Measurements from ENCODE around the gene TMC7.

TMC7 gene

DNA sequence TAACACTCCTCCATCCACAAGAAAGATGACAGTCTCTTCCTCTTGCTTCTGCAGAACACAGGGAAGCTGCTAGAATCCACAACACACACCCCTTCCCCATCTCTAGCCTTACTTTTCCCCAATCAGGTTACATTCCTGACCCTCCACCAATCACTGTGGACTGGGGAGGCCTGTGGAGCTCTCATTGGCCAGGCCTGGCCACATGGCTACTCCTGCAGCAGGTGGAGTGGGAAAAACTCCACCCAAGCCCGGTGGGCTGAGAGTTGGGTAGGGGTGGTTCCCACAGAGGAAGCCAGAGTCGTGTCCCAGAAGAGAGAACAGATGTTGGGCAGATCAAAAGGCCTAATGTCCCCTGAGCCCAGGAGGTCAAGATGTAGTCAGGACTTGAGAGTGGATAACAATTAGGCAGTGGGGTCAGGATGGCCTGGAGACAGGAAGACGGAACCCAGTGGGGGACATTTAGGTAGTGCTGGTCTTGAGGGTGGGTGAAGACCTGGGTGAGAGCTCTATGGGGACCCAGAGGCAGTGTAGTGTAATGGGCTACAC lies 105.7 kb downstream of the TMC7 start:
- DNase-seq (ENCODE audit: low read depth) = no peak

DNA sequence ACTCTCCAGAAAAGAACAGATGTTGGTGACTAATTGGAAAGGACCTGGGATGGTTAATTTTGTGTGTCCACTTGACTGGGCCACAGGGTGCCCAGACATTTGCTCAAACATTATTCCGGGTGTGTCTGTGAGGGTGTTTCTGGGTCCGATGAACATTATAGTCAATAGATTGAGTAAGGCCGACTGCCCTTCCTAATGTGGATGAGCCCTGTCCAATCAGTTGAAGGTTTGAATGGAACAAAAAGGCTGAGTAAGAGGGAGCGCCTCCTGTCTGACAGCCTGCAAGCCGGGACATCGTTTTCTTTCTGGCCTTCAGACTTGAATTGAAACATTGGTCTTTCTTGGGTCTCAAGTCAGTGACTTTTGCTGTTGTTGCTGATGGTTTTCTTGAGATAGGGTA lies 107.2 kb downstream of the TMC7 start:
- DNase-seq (ENCODE audit: low read depth) = no peak

DNA sequence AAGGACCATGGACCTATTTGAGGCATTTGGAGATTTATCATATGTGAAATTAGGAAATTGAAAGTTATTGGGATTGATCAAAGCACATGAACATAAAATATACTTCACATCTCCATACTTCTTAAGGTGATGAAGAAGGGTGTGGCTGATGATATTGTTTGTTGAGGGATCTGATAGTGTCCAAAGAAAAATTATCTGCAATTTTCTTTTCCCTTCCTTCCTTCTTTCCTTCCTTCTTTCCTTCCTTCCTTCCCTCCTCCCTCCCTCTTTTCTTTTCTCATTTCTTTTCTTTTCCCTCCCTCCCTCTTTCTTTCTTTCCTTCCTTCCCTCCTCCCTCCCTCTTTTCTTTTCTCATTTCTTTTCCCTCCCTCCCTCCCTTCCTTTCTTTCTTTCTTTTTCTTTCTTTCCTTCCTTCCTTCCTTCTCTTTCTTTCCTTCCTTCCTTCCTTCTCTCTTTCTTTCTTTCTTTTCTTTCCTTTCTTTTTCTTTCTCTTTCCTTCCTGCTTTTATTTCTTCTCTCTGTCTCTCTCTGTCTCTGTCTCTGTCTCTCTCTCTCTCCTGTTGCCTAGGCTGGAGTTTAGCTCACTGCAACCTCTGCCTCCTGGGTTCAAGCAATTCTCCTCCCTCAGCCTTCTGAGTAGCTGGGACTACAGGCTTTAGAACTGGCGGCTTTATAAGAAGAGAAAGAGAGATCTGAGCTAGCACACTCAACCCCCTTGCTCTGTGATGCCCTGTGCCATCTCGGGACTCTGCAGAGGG lies 109.1 kb downstream of the TMC7 start:
- no peak for DNase-seq (ENCODE audit: low read depth)

DNA sequence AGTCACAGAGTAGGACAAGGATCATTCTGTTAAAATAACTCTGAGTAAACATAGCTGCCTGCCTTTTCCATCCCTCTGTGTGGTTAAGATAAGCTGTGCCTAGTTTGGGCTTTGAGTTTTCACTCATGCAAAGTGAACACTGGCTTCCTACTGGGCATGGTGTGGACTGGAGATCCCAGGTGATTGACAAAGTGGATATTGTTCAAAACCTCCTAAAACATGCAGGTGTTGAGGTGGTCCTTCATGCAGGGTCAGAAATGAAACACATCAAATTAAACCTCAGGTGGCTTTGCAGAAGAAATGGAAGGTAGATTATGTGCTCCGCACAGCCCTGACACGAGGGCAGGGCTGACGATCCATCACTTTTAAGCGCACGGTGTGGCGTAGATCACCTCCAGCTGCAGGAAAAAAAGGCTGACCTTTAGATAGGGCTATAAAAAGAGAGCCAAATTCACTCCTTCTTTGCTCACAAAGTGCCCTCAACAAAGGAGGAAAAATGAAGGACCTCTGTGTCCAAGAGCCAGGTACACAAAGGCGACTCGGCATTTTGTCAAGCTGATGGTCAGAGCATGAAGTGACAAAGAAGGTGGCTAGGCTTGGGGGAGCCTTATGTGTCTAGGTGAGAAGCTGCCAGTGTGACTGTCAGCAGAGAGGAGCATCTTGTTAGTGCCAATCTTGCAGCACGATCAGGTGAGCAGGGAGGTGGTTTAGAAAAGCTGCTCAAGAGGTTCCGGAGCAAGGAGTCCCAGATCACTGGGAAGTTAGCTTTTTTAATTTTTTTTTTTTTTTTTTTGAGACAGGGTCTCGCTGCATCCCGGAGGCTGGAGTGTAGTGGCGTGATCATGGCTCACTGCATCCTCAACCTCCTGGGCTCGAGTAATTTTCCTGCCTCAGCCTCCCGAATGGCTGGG lies 110.2 kb downstream of the TMC7 start:
- no peak for DNase-seq (ENCODE audit: low read depth)

DNA sequence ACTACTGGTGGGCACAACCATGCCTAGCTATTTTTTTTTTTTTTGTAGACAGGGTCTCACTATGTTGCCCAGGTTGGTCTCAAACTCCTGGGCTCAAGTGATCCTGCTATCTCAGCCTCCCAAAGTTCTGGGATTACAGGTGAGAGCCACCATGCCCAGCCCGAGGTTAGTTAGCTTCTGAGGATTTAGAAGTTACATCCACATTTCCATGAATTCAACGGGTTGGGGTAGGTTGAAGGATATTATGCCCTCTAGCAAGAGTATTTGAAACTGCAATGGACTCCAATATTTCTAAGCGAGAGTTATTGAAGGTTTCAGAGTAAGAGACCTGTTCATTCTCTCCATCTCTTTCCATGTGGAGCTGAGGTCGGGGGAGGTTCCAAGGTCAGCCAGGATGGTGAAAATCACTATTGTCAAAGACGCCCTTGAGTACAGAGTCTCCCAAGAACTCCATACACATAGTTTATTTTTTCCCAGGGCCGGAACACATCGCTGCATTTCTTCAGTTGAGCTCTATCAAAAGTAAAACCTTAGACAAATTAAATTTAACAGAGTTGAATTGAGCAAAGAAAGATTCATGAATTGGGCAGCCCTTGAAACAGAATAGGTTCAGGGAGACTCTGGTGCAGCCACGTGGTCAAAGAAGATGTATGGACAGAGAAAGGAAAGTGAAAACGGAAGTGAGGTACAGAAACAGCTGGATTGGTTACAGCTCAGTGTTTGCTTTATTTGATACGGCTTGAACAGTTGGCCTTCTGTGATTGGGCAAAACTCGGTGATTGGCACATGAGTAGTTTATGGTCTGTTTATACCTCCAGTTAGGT lies 111.0 kb downstream of the TMC7 start:
- DNase-seq (ENCODE audit: low read depth) = no peak

DNA sequence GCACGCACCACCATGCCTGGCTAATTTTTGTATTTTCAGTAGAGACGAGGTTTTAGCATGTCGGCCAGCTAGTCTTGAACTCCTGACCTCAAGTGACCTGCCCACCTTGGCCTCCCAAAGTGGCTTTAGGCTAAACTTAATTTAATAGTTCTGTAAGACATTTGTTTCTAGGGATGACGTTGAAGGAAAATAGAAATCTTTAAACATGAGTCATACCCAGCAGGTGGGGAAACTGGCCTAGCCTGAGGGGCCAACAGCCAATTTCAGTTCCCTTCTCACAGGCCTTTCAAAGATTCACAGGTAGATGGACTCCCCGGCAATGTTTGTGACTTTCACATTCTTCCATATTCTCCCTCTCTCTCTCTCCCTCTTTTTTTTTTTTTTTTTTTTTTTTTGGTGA lies 111.9 kb downstream of the TMC7 start:
- DNase-seq (ENCODE audit: low read depth) = no peak

DNA sequence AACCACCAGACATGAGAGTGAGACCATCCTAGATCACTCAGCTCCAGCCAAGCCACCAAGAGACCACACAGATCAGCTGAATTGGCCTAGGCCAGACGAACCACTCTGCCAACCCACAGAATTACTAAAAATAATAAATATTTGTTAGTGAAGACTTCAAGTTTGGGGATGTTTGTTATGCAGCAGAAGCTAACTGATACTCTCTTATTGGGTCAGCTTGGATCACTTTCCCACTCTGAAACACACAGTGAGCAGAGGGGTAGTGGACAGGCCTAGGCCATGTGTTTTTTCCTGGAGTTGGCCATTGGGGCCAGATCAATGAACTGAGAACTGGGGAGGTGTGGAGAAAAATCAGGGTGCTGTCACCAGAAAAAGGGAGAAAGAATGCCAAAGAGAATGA lies 114.4 kb downstream of the TMC7 start:
- no peak for DNase-seq (ENCODE audit: low read depth)

DNA sequence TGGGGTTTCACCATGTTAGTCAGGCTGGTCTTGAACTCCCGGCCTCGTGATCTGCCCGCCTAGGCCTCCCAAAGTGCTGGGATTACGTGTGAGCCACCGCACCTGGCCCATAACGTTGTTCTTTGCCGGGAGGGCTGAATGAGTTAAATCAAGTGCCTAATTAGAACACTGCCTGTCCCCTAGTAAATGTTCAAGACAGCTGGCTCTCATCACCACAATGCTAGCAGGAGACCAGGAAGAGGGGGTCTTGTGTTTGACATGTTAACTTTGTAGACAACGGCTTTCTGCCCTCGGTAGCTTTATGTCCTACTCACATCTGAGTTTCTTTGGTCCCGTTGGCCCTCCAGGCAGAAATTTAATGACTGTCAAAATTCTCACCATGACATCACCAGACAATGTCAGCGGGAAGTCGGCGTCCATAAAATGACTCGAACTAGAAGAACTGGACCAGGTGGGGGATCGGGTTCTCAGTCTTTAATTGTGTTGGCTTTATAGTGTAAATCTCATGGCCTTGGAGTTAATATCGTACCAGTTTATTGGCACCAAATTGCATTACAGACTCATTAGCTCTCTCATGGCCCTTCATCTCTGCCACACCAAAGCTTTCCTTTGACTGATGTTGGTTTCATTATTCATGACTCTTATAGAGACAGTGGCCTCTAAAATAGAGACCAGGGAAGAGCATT lies 118.6 kb downstream of the TMC7 start:
- DNase-seq (ENCODE audit: low read depth) = no peak

DNA sequence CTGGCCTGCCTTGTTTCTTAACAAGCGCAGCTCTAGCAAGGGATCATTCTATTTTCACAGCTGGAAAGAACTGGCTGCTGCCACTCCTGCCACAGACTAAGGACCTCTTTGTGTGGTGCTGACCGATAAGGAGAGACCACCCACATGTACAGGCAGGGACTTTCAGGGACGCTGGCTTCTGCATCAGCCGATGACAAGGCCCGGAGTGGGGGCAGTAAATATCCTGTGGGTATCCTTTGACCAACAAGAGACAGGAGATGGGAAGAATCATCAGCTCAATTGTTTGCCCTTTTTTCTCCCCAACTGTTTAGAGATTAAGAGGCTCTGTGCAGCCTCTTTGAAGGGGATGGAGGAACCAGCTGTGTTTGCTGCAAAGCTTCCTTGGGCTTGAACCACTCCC lies 120.9 kb downstream of the TMC7 start:
- no peak for DNase-seq (ENCODE audit: low read depth)

DNA sequence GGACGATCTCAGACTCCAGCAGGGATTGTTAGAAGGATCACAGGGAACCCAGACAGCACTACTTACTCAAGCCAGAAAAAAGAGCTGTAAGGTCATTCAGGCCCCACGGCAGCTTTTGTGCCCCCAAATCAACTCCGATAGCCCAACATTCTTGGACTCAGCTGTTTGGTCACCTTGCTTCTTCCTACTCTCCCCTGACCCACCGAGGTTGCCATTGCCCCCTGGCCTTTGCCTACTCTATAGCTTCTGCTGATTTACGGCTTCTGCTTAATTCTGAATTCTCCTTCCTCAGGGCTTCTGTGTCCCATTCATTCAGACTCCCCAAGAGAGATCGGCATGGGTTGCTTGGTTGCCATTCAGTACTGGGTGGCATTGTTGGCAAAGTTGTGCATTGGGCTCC lies 121.4 kb downstream of the TMC7 start:
- DNase-seq (ENCODE audit: low read depth) = no peak

DNA sequence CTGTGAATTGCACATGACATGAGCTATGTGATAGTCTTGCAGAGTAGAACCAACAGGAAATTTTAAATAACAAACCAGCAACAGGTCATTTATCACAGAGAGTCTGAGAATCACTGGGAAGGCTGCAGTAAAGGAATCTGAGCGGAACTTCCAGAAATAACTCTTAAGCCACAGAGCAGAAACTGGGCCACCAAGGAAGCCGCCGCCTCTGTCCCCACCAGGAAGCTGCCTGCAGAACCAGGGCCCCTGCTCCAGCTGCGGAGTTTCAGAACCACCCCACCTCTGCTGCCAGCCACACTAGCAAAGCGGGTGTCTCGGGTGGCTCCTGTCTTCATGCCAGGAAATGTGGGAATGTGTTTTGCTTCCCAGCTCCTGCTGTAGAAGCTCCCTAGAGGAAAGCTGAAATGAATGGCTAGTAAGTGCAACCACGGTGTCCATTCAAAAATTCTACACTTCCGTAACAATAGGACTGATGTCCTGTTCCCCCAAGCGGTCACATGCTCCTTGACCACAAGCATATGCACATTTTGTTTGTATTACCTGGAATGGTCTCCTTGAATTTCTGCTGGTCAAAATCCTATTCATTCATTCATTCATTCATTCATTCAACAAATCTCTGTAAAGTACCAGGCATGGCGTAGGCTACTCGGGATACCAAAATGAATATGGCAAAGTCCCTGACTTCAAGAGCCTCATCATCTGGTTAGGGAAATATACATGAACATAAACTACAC lies 122.3 kb downstream of the TMC7 start:
- DNase-seq (ENCODE audit: low read depth) = no peak

DNA sequence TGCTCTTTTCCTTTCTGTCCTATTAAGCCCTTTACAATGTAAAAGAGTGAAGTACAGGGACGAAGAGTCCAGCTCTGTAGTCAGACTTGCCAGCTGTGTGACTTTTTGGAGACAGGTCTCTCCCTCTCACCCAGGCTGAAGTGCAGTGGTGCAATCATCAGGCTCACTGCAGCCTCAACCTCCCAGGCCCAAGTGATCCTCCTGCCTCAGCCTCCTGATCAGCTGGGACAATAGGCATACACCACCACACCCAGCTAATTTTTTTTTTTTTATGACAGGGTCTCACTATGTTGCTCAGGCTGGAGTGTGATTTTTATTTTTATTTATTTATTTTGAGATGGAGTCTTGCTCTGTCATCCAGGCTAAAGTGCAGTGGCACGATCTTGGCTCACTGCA lies 122.9 kb downstream of the TMC7 start:
- DNase-seq (ENCODE audit: low read depth) = no peak

DNA sequence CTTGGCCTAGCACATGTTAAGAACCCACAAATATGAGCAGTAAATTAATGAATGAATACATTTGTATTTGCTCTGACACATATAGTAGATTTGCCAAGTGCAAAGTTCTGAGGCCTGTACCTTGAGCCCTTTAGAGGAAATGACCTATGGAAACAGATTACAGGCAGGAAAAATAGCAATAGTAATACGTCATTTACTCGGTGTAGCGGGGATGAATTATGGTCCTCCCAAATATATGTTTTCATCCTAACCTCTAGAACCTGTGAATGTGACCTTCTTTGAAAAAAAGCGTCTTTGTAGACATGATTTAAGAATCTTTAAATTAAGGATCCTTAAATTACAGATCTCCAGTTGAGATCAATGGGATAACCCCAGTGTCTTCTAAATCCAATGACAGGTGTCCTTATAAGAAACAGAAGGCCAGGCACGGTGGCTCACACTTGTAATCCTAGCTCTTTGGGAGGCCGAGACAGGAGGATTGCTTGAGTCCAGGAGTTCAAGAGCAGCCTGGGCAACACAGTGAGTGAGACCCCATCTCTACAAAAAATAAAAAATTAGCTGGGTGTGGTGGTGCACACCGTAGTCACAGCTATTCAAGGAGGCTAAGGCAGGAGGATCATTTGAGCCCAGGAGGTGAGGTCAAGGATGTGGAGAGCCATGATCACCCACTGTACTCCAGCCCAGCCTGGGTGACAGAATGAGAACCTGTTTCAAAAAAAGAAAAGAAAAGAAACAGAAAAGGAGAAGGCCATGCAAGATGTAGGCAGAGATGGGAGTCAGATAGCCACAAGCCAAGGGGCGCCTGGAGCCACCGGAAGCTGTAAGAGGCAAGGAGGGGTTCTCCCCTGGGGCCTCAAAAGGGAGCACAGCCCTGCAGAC lies 124.9 kb downstream of the TMC7 start:
- DNase-seq (ENCODE audit: low read depth) = no peak

DNA sequence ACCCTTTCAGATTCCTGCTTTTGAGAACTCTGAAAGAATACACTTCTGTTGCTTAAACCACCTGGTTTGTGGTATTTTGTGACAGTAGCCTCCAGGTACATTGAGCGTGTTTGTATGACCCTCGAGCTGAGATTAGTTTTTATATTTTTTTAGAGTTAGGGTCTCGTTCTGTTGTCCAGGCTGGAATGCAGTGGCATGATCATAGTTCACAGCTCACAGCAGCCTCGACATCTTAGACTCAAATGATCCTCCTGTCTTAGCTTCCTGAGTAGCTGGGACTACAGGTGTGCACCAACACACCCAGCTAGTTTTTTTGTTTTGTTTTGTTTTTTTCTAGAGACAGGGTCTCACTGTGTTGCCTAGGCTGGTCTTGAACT lies 125.5 kb downstream of the TMC7 start:
- no peak for DNase-seq (ENCODE audit: low read depth)

DNA sequence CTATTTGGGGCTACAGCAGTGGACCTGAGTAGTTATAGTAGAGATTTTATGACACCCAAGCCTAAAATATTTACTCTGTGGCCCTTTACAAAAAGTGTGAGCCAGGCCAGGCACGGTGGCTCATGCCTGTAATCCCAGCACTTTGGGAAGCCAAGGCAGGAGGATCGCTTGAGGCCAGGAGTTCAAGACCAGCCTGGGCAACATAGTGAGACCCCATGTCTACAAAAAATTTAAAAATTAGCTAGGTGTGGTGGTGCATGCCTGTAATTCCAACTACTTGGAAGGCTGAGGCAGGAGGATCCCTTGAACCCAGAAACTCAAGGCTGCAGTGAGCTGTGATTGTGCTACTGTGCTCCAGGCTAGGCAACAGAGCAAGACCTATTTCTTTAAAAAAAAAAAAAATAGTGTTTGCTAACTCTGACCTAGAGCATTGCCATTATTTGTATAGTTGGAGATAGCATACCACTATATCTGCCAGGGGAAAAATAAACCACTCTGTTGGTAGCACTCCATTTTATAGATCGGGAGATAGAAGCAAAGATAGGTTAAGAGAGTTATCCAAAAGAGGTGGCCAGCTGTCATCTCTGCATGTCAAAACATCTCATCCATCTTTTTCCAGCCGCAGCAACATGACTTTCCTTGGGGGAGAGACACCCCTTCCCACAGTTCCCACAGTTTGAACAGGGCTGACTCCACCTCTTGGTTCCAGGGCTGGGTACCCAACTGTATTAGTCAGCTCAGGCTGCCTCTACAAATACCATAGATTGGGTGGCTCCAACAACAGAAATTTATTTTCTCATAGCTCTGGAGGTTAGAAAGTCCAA lies 127.0 kb downstream of the TMC7 start:
- DNase-seq (ENCODE audit: low read depth) = no peak

DNA sequence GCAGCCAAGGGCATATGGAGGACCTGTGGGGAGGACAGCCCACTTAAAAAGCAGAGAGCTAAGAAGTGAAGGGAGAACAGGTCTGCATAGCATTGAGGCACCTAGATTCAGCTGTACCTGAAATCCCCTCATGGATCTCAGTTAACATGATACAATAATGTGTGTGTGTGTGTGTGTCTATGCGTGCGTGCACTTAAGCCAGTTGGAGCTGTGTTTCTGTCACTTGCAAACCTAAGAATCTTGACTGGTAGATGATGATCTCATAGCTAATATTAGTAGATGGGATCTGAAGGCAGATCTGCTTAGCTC lies 128.3 kb downstream of the TMC7 start:
- no peak for DNase-seq (ENCODE audit: low read depth)

Measured in activated T-cell treated with anti-CD3 and anti-CD28 coated beads for 1 hour (primary cell).